EL (cell line): ENCODE results near the gene GTF2F2.
A peak's percentile ranks its signal among the peaks of the same experiment; 100 is the strongest.

Experiments
- DNase-seq: peaks from one replicate; pipeline ENCODE4 v3.0.0-alpha.2; 2016

Gene GTF2F2

DNA sequence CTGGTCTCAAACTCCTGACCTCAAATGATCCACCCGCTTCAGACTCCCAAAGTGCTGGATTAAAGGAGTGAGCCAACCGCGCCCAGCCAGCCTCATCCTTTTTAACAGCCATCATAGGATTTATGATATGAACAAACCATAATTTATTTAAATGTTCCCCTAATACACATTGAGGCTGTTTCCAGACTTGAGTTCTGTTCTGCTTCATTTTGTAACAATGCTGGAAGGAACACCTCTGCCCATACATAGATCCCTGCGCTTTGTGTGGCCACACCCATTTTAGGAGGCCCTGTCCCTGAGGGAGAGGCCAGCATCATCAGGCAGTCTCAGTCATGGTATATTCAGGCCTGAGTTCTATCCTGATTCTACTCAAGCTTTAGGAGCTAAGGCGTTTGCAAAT lies 184.8 kb downstream of the GTF2F2 start:
- DNase-seq, result no peak

DNA sequence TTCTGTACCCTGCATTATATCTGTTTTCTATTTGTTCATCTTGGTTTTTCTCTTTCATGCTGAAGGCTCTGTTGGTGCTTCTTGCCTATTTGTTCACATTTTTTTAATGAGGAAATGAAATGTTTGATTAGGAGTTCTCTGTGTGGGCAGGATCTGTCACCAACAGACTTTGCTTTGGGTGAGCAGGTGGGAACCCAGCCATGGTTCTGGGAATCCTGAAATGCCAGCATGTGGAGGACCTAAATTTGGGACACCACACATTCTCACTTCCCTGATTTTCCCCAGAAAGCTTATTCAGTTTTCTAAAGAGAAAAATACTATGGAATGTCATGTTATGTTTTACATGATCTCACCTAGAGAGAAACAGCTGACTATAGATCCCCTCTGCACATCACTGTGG lies 186.7 kb downstream of the GTF2F2 start:
- DNase-seq, result no peak

DNA sequence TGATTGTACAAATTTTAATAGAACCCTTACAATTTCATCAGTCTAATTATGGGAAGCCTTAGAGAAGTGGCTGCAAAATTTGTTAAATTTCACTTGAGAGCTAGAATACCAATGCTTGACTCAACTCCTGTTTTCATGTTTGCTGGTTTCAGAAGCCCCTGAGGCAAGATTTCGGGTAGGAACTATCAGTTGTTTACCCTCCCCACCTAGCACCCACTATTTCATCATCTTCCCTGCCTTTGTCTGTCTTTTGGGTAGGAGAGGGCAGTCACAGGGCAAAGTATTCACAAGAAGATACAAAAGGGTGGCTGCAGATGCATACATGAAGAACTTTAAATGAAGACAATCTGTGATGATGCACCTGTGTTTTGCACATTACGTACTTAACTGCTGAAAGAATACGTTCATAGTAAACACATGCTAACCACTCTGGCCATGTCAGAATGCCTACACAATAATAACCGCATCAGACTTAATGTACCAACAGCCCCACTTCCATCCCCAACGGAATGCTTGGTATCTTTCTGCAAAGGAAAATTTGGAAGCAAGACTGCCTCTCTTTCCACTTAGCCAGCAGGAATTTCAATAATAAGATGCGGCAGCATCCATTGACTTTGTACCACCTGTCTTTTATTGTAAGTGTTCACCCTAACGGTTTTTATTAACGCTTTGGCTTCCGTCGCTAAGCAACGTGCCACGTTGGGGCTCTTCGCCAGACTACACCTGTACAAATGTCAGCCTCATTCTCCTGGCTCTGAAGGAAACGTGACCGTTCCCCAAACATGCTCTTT lies 190.2 kb downstream of the GTF2F2 start:
- no peak for DNase-seq

DNA sequence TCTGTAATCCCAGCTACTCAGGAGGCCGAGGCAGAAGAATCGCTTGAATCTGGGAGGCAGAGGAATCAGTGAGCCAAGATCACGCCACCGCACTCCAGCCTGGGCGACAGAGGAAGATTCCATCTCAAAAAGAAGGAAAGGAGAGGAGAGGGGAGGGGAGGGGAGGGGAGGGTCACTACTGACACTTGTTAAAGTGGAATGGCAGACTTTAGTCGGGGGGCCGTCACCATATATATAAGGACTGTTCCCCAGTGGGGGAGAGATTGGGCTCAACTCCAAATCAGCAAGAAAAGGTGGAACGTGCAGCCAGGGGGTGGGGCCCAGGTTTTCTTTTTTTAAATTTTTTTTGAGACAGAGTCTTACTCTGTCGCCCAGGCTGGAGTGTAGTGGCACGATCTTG lies 194.5 kb downstream of the GTF2F2 start:
- DNase-seq, result no peak

DNA sequence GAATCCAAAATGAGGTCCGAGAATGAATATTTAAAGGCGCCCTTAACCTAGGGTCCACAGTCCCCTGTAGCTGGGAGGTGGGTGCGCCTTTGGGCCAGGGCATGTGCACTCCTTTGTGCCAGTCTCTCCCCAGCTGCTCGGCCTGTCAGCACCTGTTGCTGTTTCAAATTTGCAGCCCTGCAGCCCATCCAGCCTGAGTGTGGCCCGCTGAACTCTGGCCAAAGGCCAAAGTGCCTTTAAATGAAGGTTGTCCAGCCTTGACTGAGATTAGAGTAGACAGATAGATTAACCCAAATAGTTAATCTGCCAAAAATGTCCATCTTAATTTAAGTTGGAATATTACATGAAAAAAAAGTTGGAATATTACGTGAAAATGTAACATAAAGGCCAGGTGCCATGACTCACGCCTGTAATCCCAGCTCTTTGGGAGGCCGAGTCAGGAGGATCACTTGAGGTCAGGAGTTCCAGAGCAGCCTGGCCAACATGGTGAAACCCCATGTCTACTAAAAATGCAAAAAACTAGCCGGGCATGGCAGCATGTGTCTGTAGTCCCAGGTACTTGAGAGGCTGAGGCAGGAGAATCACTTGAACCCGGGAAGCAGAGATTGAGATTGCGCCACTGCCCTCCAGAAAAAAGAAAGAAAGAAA lies 195.3 kb downstream of the GTF2F2 start:
- no peak for DNase-seq

DNA sequence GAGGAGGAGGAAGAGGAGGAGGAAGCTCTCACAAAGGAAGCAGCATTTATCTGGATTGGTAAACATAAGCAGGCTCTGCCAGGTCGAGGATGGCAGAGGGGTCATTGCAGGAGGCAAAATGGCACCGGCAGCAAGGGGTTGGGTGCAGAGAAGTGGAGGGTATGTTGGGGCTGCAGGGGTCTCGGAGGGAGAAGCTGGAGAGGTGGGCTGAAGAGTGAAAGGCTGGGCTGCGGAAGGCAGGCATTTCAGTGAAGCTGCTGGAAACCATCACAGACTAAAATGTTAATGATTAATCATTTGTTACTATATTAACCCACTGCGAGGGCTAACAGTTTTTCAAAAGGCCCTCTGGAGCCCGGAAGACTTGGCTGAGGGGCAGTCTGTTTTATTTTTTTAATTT lies 196.0 kb downstream of the GTF2F2 start:
- DNase-seq, result no peak

DNA sequence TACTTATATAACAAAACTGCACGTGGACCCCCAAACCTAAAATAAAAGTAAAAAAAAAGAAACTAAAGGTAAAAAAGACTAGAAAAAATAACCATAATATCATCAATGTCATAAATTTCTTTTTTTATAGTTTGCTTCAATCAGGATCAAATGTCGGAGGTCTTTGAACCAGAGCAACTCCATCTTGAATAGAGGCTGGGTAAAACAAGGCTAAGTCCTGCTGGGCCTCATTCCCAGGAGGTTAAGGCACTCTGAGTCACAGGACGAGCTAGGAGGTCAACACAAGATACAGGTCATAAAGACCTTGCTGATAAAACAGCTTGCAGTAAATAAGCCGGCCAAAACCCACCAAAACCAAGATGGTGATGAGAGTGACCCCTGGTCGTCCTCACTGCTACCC lies 196.7 kb downstream of the GTF2F2 start:
- no peak for DNase-seq

DNA sequence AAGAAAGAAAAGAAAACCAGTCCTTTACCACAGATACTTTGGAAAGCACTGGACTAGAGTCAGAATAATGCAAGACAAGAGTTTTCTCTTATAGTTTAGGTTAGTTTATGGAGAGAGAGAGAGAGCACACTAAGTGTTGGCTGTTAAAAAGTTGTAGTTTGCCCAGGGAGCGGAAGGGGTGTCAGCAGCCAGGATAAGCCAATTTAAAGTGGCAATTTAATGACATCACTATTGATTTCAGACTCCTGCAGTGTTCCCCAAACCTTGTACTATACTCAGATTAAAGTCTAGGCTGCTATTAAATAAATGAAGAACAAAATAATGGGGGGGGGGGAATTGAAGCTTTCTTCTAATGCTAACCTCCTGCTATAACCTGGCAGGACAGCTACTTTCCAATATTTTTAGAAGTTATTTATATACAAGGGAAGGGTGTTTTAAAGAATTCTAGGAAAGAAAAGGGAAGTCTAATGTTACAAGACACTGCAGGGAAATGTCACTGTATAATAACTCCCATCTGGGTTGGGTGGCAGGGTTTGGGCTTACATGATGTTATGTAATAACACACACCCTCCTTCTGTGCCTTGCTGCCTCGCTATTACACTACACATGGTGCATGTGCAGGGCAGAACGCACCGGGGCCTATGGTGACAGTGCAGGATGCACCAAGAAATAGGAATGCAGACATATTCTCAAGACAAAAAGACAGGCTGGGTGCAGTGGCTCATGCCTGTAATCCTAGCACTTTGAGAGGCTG lies 200.7 kb downstream of the GTF2F2 start:
- no peak for DNase-seq

DNA sequence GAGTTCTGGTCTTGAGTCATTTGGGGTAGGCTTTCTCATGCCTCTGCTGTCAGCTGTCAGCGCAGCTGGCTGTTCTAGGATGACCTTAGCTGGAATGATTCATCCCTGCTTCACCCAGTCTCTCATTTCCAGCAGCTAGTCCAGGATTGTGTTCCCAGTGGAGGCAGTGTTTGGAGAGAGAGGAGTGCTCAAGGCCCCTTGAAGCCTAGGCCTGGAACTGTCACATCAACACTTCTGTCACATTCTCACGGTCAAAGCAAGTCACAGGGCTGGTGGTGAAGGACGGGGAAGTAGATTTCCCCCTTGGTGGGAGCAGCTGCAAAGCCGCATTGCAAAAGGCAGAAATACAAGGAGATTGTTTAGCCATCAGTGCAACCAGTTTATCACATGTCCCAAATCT lies 205.5 kb downstream of the GTF2F2 start:
- DNase-seq, result peak; percentile 90

DNA sequence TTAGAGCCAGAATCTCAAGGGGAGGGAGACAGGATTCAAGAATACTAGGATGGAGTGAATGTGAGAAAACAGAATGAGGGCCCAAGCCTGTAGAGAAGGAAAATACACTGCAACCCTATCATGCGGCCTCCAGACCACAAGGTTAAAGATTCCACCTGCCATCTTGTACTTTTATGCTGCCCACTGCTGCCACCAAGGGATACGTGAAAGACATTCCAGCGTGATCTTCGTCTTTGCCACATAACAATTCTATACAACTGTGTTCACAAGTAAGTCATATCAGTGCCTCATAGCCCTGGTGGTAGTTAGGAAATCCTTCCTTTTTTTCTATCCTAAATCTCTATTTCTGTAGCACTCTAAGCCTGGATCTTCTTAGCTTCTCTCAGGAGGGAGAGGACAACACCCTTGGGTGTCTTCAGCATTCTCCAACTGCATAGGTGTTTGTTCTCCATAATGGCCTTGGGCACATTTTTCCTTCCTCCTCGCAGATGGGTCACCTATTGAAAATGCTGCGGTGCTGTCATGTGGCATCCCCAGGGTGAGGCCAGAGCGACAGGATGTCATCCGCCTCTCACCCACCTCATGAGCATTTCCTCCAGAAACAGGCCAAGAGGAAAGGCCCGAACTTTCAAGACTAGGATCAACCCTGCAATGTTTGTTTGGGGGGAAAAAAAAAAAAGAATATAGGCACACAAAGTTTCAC lies 207.1 kb downstream of the GTF2F2 start:
- no peak for DNase-seq

DNA sequence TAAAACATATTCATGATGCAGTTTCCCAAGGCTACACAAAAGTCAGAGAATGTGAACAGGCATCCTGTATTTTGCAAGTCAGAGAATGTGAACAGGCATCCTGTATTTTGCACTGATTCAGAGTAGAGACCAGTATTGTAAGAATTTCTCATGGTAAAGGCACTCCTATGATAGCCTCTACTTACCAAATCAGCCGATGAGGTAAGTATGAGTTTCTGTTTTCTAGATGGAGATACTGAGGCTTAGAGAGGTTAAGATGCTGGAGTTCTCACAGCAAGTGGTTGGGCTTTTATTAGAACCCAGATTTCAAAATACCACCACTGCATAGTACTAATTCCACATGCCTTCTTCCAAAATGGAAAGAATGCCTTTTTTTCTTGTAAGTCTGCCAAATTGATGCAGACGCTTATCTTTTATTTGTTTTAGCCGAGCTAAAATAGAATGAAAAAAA lies 208.4 kb downstream of the GTF2F2 start:
- peak; percentile 49 for DNase-seq

DNA sequence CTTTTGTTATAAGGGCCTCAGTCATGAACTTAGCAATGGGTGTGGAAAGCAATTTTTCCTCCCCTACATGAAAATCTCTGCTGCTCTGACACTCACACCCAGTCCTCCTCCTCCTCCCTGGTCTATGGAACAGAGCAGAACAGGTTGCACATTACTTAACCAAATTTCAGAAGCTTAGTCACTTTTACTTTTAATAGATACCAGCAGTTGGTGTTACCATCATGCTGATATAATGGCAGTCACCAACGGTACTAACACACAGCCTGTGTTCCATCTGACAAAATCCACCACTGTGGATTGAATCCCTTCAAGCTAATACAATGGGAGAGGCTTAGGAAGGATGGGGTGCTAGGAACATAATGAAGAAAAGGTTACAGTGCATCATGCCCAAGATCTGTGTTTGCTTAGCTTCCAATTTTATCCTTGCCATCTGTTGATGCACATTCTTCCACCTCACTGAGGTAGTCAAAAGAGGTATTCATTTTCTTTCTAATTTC lies 210.9 kb downstream of the GTF2F2 start:
- DNase-seq, result no peak

DNA sequence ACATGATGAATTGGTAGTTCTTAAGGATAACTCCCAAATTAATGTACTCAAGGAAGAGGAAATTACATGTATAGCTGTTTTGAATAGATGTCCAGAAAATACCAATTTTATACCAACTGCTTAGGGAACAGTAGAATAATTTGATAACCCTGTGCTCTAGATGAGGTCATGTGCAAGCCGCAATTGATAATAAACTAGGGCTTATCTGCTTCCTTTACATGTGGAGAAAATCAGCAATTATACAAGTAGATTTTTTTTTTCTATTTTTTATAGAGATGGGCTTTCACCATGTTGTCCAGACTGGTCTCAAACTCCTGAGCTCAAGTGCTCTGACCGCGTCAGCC lies 211.4 kb downstream of the GTF2F2 start:
- no peak for DNase-seq

DNA sequence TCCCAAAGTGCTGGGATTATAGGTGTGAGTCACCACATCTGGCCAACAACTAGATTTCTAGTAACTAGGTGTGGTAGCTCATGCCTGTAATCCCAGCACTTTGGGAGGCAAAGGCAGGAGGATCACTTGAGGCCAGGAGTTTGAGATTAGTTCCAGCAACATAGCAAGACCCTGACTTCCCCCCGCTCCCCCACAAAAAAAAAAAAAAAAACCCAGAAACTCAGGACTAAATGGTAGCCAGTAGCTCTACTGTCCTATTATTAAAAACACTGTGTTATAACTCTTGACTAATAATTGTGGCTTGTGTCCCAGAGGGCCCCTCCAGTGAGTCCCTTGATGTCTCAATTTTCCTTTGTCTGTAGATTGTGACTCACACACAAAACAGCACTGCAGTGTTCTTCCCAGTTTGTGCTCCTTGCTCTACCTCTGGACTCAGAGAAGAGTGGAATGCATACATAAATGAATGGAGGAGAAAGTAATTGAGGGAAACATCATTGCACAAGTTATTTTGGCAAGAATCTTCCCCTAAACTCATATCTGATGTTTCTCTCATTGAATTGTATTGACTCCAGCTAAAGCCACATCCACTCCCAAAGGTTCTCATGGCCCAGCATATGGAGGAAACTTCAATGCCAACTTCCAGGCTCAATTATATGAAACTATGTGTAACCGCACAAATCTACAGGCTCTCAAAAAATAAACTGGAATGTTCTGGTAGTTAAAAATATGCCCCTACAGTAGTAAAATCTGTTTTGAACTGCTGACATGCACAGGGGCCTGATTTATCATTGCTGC lies 211.9 kb downstream of the GTF2F2 start:
- DNase-seq, result peak; percentile 83

DNA sequence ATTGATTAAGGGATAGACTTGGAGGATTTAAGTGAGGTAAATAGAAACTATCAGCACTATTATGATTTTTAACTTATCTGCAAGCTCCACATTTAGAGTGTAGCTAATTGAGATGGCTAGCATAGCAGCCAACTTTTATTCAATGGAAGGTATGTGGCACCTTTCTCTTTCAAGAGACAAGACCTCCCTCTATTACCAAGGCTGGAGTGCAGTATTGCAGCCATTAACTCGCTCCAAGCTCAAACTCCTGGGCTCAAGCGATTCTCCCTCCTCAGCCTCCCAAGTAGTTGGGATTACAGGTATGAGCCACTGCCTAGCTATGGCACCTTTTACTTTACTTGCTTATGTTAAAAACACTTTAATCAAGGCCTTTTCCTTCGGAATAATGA lies 212.5 kb downstream of the GTF2F2 start:
- DNase-seq, result no peak

DNA sequence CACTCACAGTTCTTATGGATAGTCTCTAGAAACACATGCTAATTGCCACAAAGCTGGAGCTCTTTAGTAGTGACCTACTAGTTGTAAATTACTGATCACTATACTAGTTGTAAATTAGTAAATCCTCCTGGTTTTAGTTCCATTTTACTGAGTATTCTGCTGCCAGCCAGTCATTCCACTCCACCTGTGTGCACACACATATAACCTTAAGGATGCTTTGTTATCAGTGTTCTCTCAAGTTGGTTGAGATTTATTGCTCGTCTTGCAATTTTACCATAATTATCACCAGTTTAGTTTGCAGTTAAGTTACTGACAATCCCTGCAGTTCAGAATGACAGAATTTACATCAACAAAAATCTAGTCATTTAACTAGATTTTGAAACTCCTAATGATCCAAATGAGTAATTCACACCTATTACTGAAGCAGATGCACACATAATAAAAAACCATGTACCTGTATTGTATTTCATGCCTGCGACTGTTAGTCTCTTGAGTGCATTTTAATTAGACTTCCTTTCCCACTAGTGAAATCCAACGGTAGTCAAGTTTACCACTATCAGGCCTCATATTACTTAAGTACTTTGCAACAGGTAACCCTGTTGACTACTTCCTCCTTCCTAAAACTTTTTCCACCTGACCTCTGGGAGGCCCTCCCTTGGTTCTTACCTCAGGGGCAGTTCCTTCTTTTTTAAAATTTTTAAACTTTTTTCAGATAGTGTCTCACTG lies 213.1 kb downstream of the GTF2F2 start:
- no peak for DNase-seq
